ENCODE measurements around the gene ST6GALNAC3.
A peak's percentile ranks its signal among the peaks of the same experiment; 100 is the strongest.
"Not testable (repeated sequence)": the region's sequence is repeated elsewhere in the genome, so short reads cannot be mapped to it uniquely, and the experiment has no call there.

Gene ST6GALNAC3

GRCh38 chr1:76202670-76203069 is 128.1 kb downstream of the ST6GALNAC3 start:
- DNase-seq: no peak

- no peak for DNase-seq
Observed at GRCh38 chr1:76203127-76203526, 128.6 kb downstream of the ST6GALNAC3 start.

- no peak for DNase-seq
Observed at GRCh38 chr1:76209238-76209637, 134.7 kb downstream of the ST6GALNAC3 start.

- DNase-seq: no peak
Observed at GRCh38 chr1:76209648-76210047, 135.1 kb downstream of the ST6GALNAC3 start.

GRCh38 chr1:76210160-76210559 is 135.6 kb downstream of the ST6GALNAC3 start:
- no peak for DNase-seq

- peak; percentile 7 for DNase-seq
Observed at GRCh38 chr1:76218888-76219287, 144.3 kb downstream of the ST6GALNAC3 start.

- DNase-seq: no peak
Observed at GRCh38 chr1:76219366-76219818, 144.8 kb downstream of the ST6GALNAC3 start.

- no peak for DNase-seq
Observed at GRCh38 chr1:76224752-76225151, 150.2 kb downstream of the ST6GALNAC3 start.

- peak; percentile 35 for DNase-seq
Observed at GRCh38 chr1:76225526-76225925, 151.0 kb downstream of the ST6GALNAC3 start.

- DNase-seq: no peak
Observed at GRCh38 chr1:76227621-76228020, 153.1 kb downstream of the ST6GALNAC3 start.

GRCh38 chr1:76229279-76230005 is 154.9 kb downstream of the ST6GALNAC3 start:
- DNase-seq: no peak

- DNase-seq: no peak
Observed at GRCh38 chr1:76230842-76231281, 156.3 kb downstream of the ST6GALNAC3 start.

- no peak for DNase-seq
Observed at GRCh38 chr1:76231320-76231719, 156.8 kb downstream of the ST6GALNAC3 start.

- no peak for DNase-seq
Observed at GRCh38 chr1:76232666-76233065, 158.1 kb downstream of the ST6GALNAC3 start.

GRCh38 chr1:76234061-76234460 is 159.5 kb downstream of the ST6GALNAC3 start:
- DNase-seq: no peak

- no peak for DNase-seq
Observed at GRCh38 chr1:76237211-76237610, 162.7 kb downstream of the ST6GALNAC3 start.

- DNase-seq: no peak
Observed at GRCh38 chr1:76238094-76238628, 163.6 kb downstream of the ST6GALNAC3 start.

- no peak for DNase-seq
Observed at GRCh38 chr1:76239470-76239918, 164.9 kb downstream of the ST6GALNAC3 start.

- DNase-seq: peak; percentile 8
Observed at GRCh38 chr1:76240316-76240715, 165.8 kb downstream of the ST6GALNAC3 start.

- not testable (repeated sequence) for DNase-seq
Observed at GRCh38 chr1:76242587-76242986, 168.0 kb downstream of the ST6GALNAC3 start.

GRCh38 chr1:76247261-76247852 is 172.8 kb downstream of the ST6GALNAC3 start:
- DNase-seq: no peak

GRCh38 chr1:76250271-76250670 is 175.7 kb downstream of the ST6GALNAC3 start:
- DNase-seq: no peak

- DNase-seq: no peak
Observed at GRCh38 chr1:76252431-76252830, 177.9 kb downstream of the ST6GALNAC3 start.
